ENCODE results near the gene TOB1. TPM values are rescaled to one million over a fixed set of nuclear protein-coding genes. Genes with fewer than 3 reads are reported as not detected.

TOB1 gene
- total RNA-seq, 1 experiment from 2014 or later: 31.6 TPM

- no peak overlapping the region for H2BK12ac ChIP-seq (ENCODE audit: insufficient read length, low read depth, low read length)
- H4K5ac ChIP-seq (ENCODE audit: insufficient read length, low read depth, low read length): peak overlapping the region; percentile 38
- H3K4me2 ChIP-seq (ENCODE audit: insufficient read depth, insufficient read length, low read length): peak overlapping the region; percentile 71
- H3K4me3 Mint-ChIP-seq: peak overlapping the region; percentile 90 to 93
- H4K91ac ChIP-seq (ENCODE audit: insufficient read length, low read depth, low read length): no peak overlapping the region
- no peak overlapping the region for H2AK5ac ChIP-seq (ENCODE audit: insufficient read length, low read length)
- no peak overlapping the region for H2AFZ ChIP-seq (ENCODE audit: low read length)
- no peak for TF ChIP-seq CTCF (conservative IDR thresholded peaks at IDR 0.05)
- peak overlapping the region; percentile 96 for H3K18ac ChIP-seq (ENCODE audit: insufficient read length, low read depth, low read length)
- H3K4me1 ChIP-seq (ENCODE audit: insufficient read depth, low read length): no peaks in the 10 kb centered on the region
- H3K9me3 Mint-ChIP-seq: no peaks in the 10 kb centered on the region; a peak in 2 of 5 replicates
- no peak overlapping the region for H4K8ac ChIP-seq (replicated peaks; ENCODE audit: insufficient read length, low read depth, low read length)
- H3K27me3 ChIP-seq (ENCODE audit: insufficient read depth, low read length): no peaks in the 10 kb centered on the region
- H3K9ac ChIP-seq (ENCODE audit: extremely low read depth, insufficient read length, low read length): peak overlapping the region; percentile 73
- no peak overlapping the region for H2BK120ac ChIP-seq (ENCODE audit: low read depth, low read length, poor library complexity, severe bottlenecking)
- peaks cover 7% of the 10 kb centered on the region; the same call in 1 of the 2 replicates for H3K79me2 ChIP-seq (ENCODE audit: insufficient read depth, low read length)
- H3T11ph ChIP-seq (ENCODE audit: low read length): no peak overlapping the region
- H3K14ac ChIP-seq (ENCODE audit: insufficient read depth, low read length): peak overlapping the region; percentile 88
- DNase-seq: peak; percentile 99
- H3K23ac ChIP-seq (ENCODE audit: insufficient read length, low read depth, low read length): no peak overlapping the region
- H4K20me1 ChIP-seq (ENCODE audit: control insufficient read depth, insufficient read depth, insufficient read length): no peaks in the 10 kb centered on the region
- no peaks in the 10 kb centered on the region for H3K9me3 ChIP-seq (ENCODE audit: control insufficient read depth, low read depth, low read length)
- H2BK20ac ChIP-seq (ENCODE audit: low read depth, low read length, poor library complexity, severe bottlenecking): no peak overlapping the region
- no CpG with 5 or more reads among the region's 35 CpGs for WGBS (ENCODE audit: extremely low coverage, insufficient read length, low lambda C conversion rate)
- no peaks in the 10 kb centered on the region for H3K27me3 Mint-ChIP-seq (ENCODE audit: low read depth)
- peak overlapping the region; percentile 69 for H3K27ac ChIP-seq (ENCODE audit: insufficient read length, low read depth, low read length)
- peak overlapping the region; percentile 13; the same call in 1 of the 2 replicates for H3K4ac ChIP-seq (ENCODE audit: low read depth, low read length)
- peaks cover 3% of the 10 kb centered on the region for H3K79me1 ChIP-seq (ENCODE audit: insufficient read depth, low read depth, low read length, poor library complexity, severe bottlenecking)
- peaks cover 4% of the 10 kb centered on the region for H3K23me2 ChIP-seq (ENCODE audit: insufficient read length, low read depth, low read length, poor library complexity, severe bottlenecking)
- peak overlapping the region; percentile 31 for H2BK5ac ChIP-seq (ENCODE audit: insufficient read length, low read length)
- H2BK15ac ChIP-seq (ENCODE audit: low read depth, low read length): no peak overlapping the region
- H3K4me1 Mint-ChIP-seq: peaks cover 27 to 30% of the 10 kb centered on the region in 2 experiments
- H3K36me3 Mint-ChIP-seq (ENCODE audit: insufficient read depth in 1 of 3, low read depth in 3 of 3): peaks cover 5 to 17% (median 12%) of the 10 kb centered on the region in 3 experiments; a peak in 6 of 7 replicates
- H3K27ac Mint-ChIP-seq: peak overlapping the region; percentile 99 to 100 (median 99)
- H3K56ac ChIP-seq (ENCODE audit: insufficient read length, low read depth, low read length): no peak overlapping the region
Observed at GRCh38 chr17:50867363-50868139, 1.4 kb upstream of the TOB1 start.

Measured in H9 (cell line).